OCI-LY7 (cell line): ENCODE measurements around the gene MRTFB. TPM values are rescaled to one million over a fixed set of nuclear protein-coding genes. Genes with fewer than 3 reads are reported as not detected.

Experiments used
- BruUV-seq: library from RNA; stranded (reverse); fragments of 400-500 nt; replicated peaks from 2 replicates; lab custom pipeline; 2021; lab: Mats Ljungman, UMichigan
- CTCF ChIA-PET: fragments of 300-600 bp; sonication (Branson Sonifier 250); formaldehyde crosslinking; loops from one replicate; lab custom pipeline; 2022; ENCODE audit warnings: antibody characterized with exemption; ENCODE audit not compliant: unreplicated experiment; lab: Charles Lee
- POLR2A ChIA-PET: fragments of 300-600 bp; sonication (Branson Sonifier 250); formaldehyde crosslinking; loops from one replicate; lab custom pipeline; 2022; ENCODE audit warnings: antibody characterized with exemption; lab: Charles Lee
- DNase-seq: peaks from one replicate; pipeline ENCODE4 v3.0.0-alpha.2; 2015; ENCODE audit warnings: low spot score
- H2AFZ ChIP-seq: fragments of 200-600 bp; sonication (generic), shearing (Covaris generic); 2 replicates; pipeline ENCODE4 v1.6.1; 2014; ENCODE audit warnings: mild to moderate bottlenecking, antibody characterized with exemption, low read length, moderate library complexity
- H3K27ac ChIP-seq: fragments of 200-600 bp; sonication (generic); 2 replicates; pipeline ENCODE4 v1.5.1; 2014; ENCODE audit warnings: mixed run types, low read depth, mild to moderate bottlenecking, moderate library complexity, low read length, inconsistent platforms; ENCODE audit not compliant: poor library complexity, severe bottlenecking
- H3K36me3 ChIP-seq: fragments of 200-600 bp; sonication (generic); 2 replicates; pipeline ENCODE4 v1.6.1; 2014; ENCODE audit warnings: mild to moderate bottlenecking, antibody characterized with exemption, low read length, moderate library complexity, mixed read lengths; ENCODE audit not compliant: insufficient read depth
- H3K4me1 ChIP-seq: fragments of 200-600 bp; sonication (generic); 2 replicates; pipeline ENCODE4 v1.5.1; 2014; ENCODE audit warnings: mild to moderate bottlenecking, low read length; ENCODE audit not compliant: insufficient read depth, poor library complexity, severe bottlenecking
- H3K4me2 ChIP-seq: fragments of 200-600 bp; sonication (generic); 2 replicates; pipeline ENCODE4 v1.6.1; 2014; ENCODE audit warnings: mild to moderate bottlenecking, low read length
- H3K4me3 ChIP-seq: fragments of 200-600 bp; sonication (generic); 2 replicates; pipeline ENCODE4 v1.5.1; 2014; ENCODE audit warnings: mild to moderate bottlenecking, low read depth, low read length; ENCODE audit not compliant: poor library complexity, severe bottlenecking
- H3K79me2 ChIP-seq: fragments of 200-600 bp; sonication (generic); 2 replicates; pipeline ENCODE4 v1.6.1; 2016; ENCODE audit warnings: low read depth, mild to moderate bottlenecking, low read length, moderate library complexity, mixed read lengths; ENCODE audit not compliant: insufficient read depth
- H3K9me2 ChIP-seq: fragments of 200-600 bp; sonication (generic); 2 replicates; pipeline ENCODE4 v1.6.1; 2016; ENCODE audit warnings: mild to moderate bottlenecking, low read length, mixed read lengths; ENCODE audit not compliant: insufficient read depth
- H3K9me3 ChIP-seq: fragments of 200-600 bp; sonication (generic); 2 replicates; pipeline ENCODE4 v1.6.1; 2014; ENCODE audit warnings: mild to moderate bottlenecking, mixed run types, low read length, mixed read lengths
- H4K20me1 ChIP-seq: fragments of 200-600 bp; sonication (generic); 2 replicates; pipeline ENCODE4 v1.6.1; 2014; ENCODE audit warnings: mild to moderate bottlenecking, antibody characterized with exemption, low read length, moderate library complexity, mixed read lengths; ENCODE audit not compliant: insufficient read depth
- CTCF ChIP-seq: fragments of 200-600 bp; sonication (generic); conservative IDR thresholded peaks from 2 replicates; pipeline ENCODE4 v1.5.1; 2014; ENCODE audit warnings: mild to moderate bottlenecking, antibody characterized with exemption, low read length, moderate library complexity, mixed read lengths
- EZH2phosphoT487 ChIP-seq: fragments of 200-600 bp; sonication (generic); IDR thresholded peaks from 2 replicates; pipeline ENCODE4 v1.6.1; 2018; ENCODE audit warnings: low read depth, borderline replicate concordance, mild to moderate bottlenecking, mixed run types, antibody characterized with exemption, low read length, moderate library complexity, mixed read lengths
- intact Hi-C: fragments of 100-400 bp; cut with micrococcal nuclease; formaldehyde crosslinking; loops from one replicate; pipeline ENCODE4 v1.10.0; 2022; ENCODE audit not compliant: unreplicated experiment
- total RNA-seq, 2 experiments: library from RNA; depleted of rRNA in 1 of 2; stranded (reverse); fragments of >200 nt in 1 of 2; shearing (Covaris generic) in 1 of 2; gene quantifications; 2 replicates each; pipeline ENCODE4 v1.2.3, GENCODE V29; 2014 to 2022

The MRTFB gene
- total RNA-seq, 2 experiments from 2014 or later: 8.5 to 21.4 TPM

DNA sequence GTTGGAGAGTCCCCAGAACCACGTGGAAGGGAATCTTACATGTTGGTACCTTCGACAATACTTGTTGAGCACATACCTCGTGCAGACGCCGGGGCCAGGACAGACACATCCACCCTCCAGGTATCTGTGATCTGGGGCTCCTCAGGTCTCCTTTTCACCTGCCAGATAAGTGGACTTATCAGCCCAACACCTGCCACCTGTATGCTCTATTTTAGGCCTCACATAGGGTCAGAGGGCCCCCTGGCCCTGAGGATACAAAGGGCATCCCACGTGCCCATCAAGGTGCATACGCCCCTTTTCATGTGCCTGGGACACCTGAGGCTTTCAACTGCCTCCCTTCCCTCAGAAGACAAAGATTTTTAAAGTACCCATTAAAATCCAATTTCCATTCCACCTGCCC, 212.7 kb downstream of the MRTFB start:
- Histone ChIP-seq H3K27ac (no peak overlapping the region), H2AFZ (peak overlapping the region; percentile 79; the same call in 1 of the 2 replicates), H3K4me1 (peaks cover 51% of the 10 kb centered on the region), H3K9me3 (peaks cover 3% of the 10 kb centered on the region; the same call in 1 of the 2 replicates), H4K20me1 (no peaks in the 10 kb centered on the region), H3K79me2 (no peaks in the 10 kb centered on the region), H3K36me3 (no peaks in the 10 kb centered on the region), H3K9me2 (no peaks in the 10 kb centered on the region), H3K4me2 (peak overlapping the region; percentile 72), H3K4me3 (peak overlapping the region; percentile 76)
- BruUV-seq: no TSS peak
- intact Hi-C loops: no loop called here
- TF ChIP-seq EZH2phosphoT487 (no peak), CTCF (no peak)
- no peak for DNase-seq
- ChIA-PET CTCF (no interaction called here), POLR2A (interaction anchor here (0.8 kb wide), 1 partner anchor 10 kb away, joined by 3 read pairs; no protein-coding TSS in a partner anchor)

DNA sequence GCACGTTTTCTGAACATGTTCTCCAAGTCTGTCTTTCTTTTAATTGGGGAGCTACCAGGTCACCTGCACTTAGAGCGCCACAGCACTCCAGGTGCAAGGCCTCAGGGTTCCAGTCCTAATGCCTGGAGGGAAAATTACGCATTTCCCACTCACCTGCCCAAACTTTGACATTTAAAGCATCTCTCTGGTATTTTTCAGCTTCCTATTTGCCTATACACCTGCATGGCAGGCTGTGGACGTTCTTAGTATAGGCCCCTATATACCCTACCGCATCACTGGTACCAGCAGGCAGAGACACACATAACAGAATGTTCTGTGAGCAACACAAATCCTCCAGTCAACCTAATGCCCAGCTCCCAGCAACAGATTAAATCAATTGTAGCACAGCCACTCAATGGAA, 213.3 kb downstream of the MRTFB start:
- Histone ChIP-seq H2AFZ (peak overlapping the region; percentile 79; the same call in 1 of the 2 replicates), H4K20me1 (no peaks in the 10 kb centered on the region), H3K27ac (peak overlapping the region; percentile 67), H3K9me3 (peaks cover 9% of the 10 kb centered on the region; the same call in 1 of the 2 replicates), H3K4me3 (peak overlapping the region; percentile 76), H3K4me2 (peak overlapping the region; percentile 72), H3K79me2 (no peaks in the 10 kb centered on the region), H3K4me1 (peaks cover 51% of the 10 kb centered on the region), H3K36me3 (no peaks in the 10 kb centered on the region), H3K9me2 (no peaks in the 10 kb centered on the region)
- DNase-seq: peak; percentile 42
- ChIA-PET CTCF (no interaction called here), POLR2A (interaction anchor here (0.6 to 1.2 kb wide), 3 partner anchors 10 to 137 kb away, joined by 3 to 5 read pairs (median 4); no protein-coding TSS in a partner anchor)
- BruUV-seq: no TSS peak
- intact Hi-C loops: no loop called here
- no peak for TF ChIP-seq EZH2phosphoT487
- TF ChIP-seq CTCF: no peak

DNA sequence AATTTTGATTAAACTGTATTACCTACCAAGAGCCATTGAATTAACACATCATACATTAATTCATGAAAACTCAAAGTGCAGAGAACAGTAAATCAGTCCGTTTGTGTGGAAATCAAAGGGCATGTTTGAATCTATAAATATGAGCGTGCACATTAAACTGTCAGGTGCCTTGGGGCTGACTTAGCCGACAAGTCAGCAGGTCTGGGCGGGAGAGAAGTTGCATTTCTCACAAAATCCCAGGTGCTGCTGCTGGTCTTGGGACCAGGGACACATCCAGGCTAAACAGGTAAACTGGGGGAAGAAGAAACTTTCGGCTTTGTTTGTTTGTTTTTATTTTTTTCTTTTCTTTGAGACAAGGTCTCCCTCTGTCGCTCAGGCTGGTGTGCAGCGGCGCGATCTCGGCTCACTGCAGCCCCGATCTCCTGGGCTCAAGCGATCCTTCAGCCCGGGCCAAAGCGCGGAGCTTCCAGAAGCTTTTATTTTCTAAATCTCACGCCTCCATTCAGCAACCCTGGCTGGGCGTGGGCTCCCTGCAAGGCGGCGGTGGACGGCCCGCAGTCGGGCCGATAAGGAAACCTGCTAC, 213.9 kb downstream of the MRTFB start:
- H3K9me3 ChIP-seq: peaks cover 15% of the 10 kb centered on the region; the same call in 1 of the 2 replicates
- H3K9me2 ChIP-seq: no peaks in the 10 kb centered on the region
- H4K20me1 ChIP-seq: no peaks in the 10 kb centered on the region
- TF ChIP-seq CTCF (peak; percentile 77), EZH2phosphoT487 (no peak)
- peak overlapping the region; percentile 72 for H3K4me2 ChIP-seq
- no peaks in the 10 kb centered on the region for H3K36me3 ChIP-seq
- peak overlapping the region; percentile 79 for H2AFZ ChIP-seq
- no TSS peak for BruUV-seq
- CTCF ChIA-PET: interaction anchor here (0.6 kb wide), 1 partner anchor 316 kb away, joined by 3 read pairs; no protein-coding TSS in a partner anchor
- H3K4me1 ChIP-seq: peaks cover 51% of the 10 kb centered on the region
- H3K4me3 ChIP-seq: peak overlapping the region; percentile 76
- POLR2A ChIA-PET: interaction anchor here (0.6 to 1.4 kb wide), 6 partner anchors 11 to 366 kb away, joined by 3 to 5 read pairs (median 3); no protein-coding TSS in a partner anchor
- DNase-seq: peak; percentile 81
- intact Hi-C loops: loop anchor here (5.0 kb wide), 1 partner anchor 363 kb away; the partner anchor contains the start of gene ERCC4
- H3K27ac ChIP-seq: peak overlapping the region; percentile 67
- H3K79me2 ChIP-seq: no peaks in the 10 kb centered on the region
